Activated naive CD8-positive, alpha-beta T cell treated with anti-CD3 and anti-CD28 coated beads for 36 hours (primary cell): ENCODE data around the gene GGT6. TPM values are rescaled to one million over a fixed set of nuclear protein-coding genes. Genes with fewer than 3 reads are reported as not detected.

ENCODE experiments used
- DNase-seq: peaks from one replicate; pipeline ENCODE4 v3.0.0; 2021
- H3K27ac Mint-ChIP-seq: one replicate; pipeline ENCODE4 v1.8.0; 2022; ENCODE audit warnings: mild to moderate bottlenecking, moderate library complexity, mixed read lengths
- H3K27me3 Mint-ChIP-seq: one replicate; pipeline ENCODE4 v1.8.0; 2022; ENCODE audit warnings: mild to moderate bottlenecking, mixed read lengths
- H3K36me3 Mint-ChIP-seq: one replicate; pipeline ENCODE4 v1.8.0; 2021; ENCODE audit warnings: mild to moderate bottlenecking, mixed read lengths
- H3K4me1 Mint-ChIP-seq: one replicate; pipeline ENCODE4 v1.8.0; 2021; ENCODE audit warnings: mixed read lengths
- H3K4me3 Mint-ChIP-seq: one replicate; pipeline ENCODE4 v1.8.0; 2022; ENCODE audit warnings: mild to moderate bottlenecking, moderate library complexity, mixed read lengths
- H3K9me3 Mint-ChIP-seq: one replicate; pipeline ENCODE4 v1.8.0; 2022; ENCODE audit warnings: mixed read lengths
- total RNA-seq, 2 experiments: library from RNA; stranded (reverse); gene quantifications; one replicate each; pipeline ENCODE4 v1.2.3, GENCODE V29; 2021

GGT6 gene
- total RNA-seq, 2 experiments from 2014 or later, result not detected

GRCh38 chr17:4554997-4555799 is 5.2 kb downstream of the GGT6 start, which contains the start of gene MYBBP1A:
TSS of gene MYBBP1A (minus strand) at chr17:4555384. CDS start at chr17:4555324, 60 bp downstream.
- DNase-seq, result peak; percentile 97
- H3K27me3 Mint-ChIP-seq, result no peaks in the 10 kb centered on the region
- H3K36me3 Mint-ChIP-seq, result peaks cover 32% of the 10 kb centered on the region
- peak within 1 kb of the TSS; percentile 97 for H3K4me3 Mint-ChIP-seq
- H3K27ac Mint-ChIP-seq, result peak within 1 kb of the TSS; percentile 93
- H3K9me3 Mint-ChIP-seq, result no peaks in the 10 kb centered on the region
- H3K4me1 Mint-ChIP-seq, result peaks cover 20% of the 10 kb centered on the region

GRCh38 chr17:4554441-4554996 is 5.9 kb downstream of the GGT6 start:
- H3K36me3 Mint-ChIP-seq, result peaks cover 32% of the 10 kb centered on the region
- peaks cover 20% of the 10 kb centered on the region for H3K4me1 Mint-ChIP-seq

GRCh38 chr17:4553669-4554068 is 6.7 kb downstream of the GGT6 start:
- Mint-ChIP-seq H3K4me3 (peak overlapping the region; percentile 97), H3K27me3 (no peaks in the 10 kb centered on the region), H3K27ac (peak overlapping the region; percentile 48), H3K9me3 (no peaks in the 10 kb centered on the region), H3K4me1 (peaks cover 20% of the 10 kb centered on the region), H3K36me3 (peaks cover 33% of the 10 kb centered on the region)
- DNase-seq, result no peak

More at GRCh38 chr17:4554441-4554996, 5.9 kb downstream of the GGT6 start:
- Mint-ChIP-seq H3K4me3 (peak overlapping the region; percentile 97), H3K27me3 (no peaks in the 10 kb centered on the region), H3K27ac (peak overlapping the region; percentile 93), H3K9me3 (no peaks in the 10 kb centered on the region)
- DNase-seq, result no peak

- Mint-ChIP-seq H3K36me3 (peaks cover 33% of the 10 kb centered on the region), H3K4me3 (no peak overlapping the region), H3K9me3 (no peaks in the 10 kb centered on the region), H3K4me1 (peaks cover 20% of the 10 kb centered on the region), H3K27me3 (no peaks in the 10 kb centered on the region), H3K27ac (no peak overlapping the region)
- DNase-seq, result no peak
Observed at GRCh38 chr17:4551796-4552525, 8.4 kb downstream of the GGT6 start.

GRCh38 chr17:4551141-4551540 is 9.2 kb downstream of the GGT6 start:
- Mint-ChIP-seq H3K27ac (no peak overlapping the region), H3K4me3 (no peak overlapping the region), H3K27me3 (no peaks in the 10 kb centered on the region), H3K9me3 (no peaks in the 10 kb centered on the region), H3K36me3 (peaks cover 36% of the 10 kb centered on the region), H3K4me1 (peaks cover 14% of the 10 kb centered on the region)
- DNase-seq, result no peak

GRCh38 chr17:4550534-4551039 is 9.8 kb downstream of the GGT6 start:
- H3K36me3 Mint-ChIP-seq, result peaks cover 36% of the 10 kb centered on the region
- H3K27me3 Mint-ChIP-seq, result no peaks in the 10 kb centered on the region

GRCh38 chr17:4549781-4550533 is 10.4 kb downstream of the GGT6 start:
- peaks cover 33% of the 10 kb centered on the region for H3K36me3 Mint-ChIP-seq

More at GRCh38 chr17:4550534-4551039, 9.8 kb downstream of the GGT6 start:
- H3K4me3 Mint-ChIP-seq, result no peak overlapping the region
- no peak overlapping the region for H3K27ac Mint-ChIP-seq
- DNase-seq, result no peak
- no peaks in the 10 kb centered on the region for H3K9me3 Mint-ChIP-seq
- peaks cover 9% of the 10 kb centered on the region for H3K4me1 Mint-ChIP-seq

GRCh38 chr17:4548721-4549531 is 11.5 kb downstream of the GGT6 start:
- no peaks in the 10 kb centered on the region for H3K9me3 Mint-ChIP-seq
- H3K36me3 Mint-ChIP-seq, result peaks cover 23% of the 10 kb centered on the region
- H3K27me3 Mint-ChIP-seq, result no peaks in the 10 kb centered on the region
- no peak overlapping the region for H3K4me3 Mint-ChIP-seq
- DNase-seq, result no peak
- H3K4me1 Mint-ChIP-seq, result peaks cover 6% of the 10 kb centered on the region
- H3K27ac Mint-ChIP-seq, result no peak overlapping the region

More at GRCh38 chr17:4549781-4550533, 10.4 kb downstream of the GGT6 start:
- Mint-ChIP-seq H3K27me3 (no peaks in the 10 kb centered on the region), H3K9me3 (no peaks in the 10 kb centered on the region), H3K4me3 (no peak overlapping the region), H3K4me1 (peaks cover 8% of the 10 kb centered on the region), H3K27ac (no peak overlapping the region)
- DNase-seq, result no peak

GRCh38 chr17:4548061-4548461 is 12.3 kb downstream of the GGT6 start:
- Mint-ChIP-seq H3K27me3 (no peaks in the 10 kb centered on the region), H3K4me3 (no peak overlapping the region), H3K36me3 (peaks cover 21% of the 10 kb centered on the region), H3K4me1 (peaks cover 2% of the 10 kb centered on the region), H3K27ac (no peak overlapping the region), H3K9me3 (no peaks in the 10 kb centered on the region)
- no peak for DNase-seq

- Mint-ChIP-seq H3K4me1 (peaks cover 2% of the 10 kb centered on the region), H3K27ac (no peak overlapping the region), H3K27me3 (no peaks in the 10 kb centered on the region), H3K4me3 (no peak overlapping the region), H3K9me3 (no peaks in the 10 kb centered on the region), H3K36me3 (peaks cover 23% of the 10 kb centered on the region)
- no peak for DNase-seq
Observed at GRCh38 chr17:4547118-4547906, 13.1 kb downstream of the GGT6 start.

- Mint-ChIP-seq H3K27me3 (no peaks in the 10 kb centered on the region), H3K4me3 (no peak overlapping the region), H3K36me3 (peaks cover 14% of the 10 kb centered on the region), H3K9me3 (no peaks in the 10 kb centered on the region), H3K27ac (no peak overlapping the region), H3K4me1 (no peaks in the 10 kb centered on the region)
- no peak for DNase-seq
Observed at GRCh38 chr17:4545217-4545951, 15.0 kb downstream of the GGT6 start.

- no peak overlapping the region for H3K27ac Mint-ChIP-seq
- DNase-seq, result no peak
- H3K27me3 Mint-ChIP-seq, result no peaks in the 10 kb centered on the region
- peaks cover 14% of the 10 kb centered on the region for H3K36me3 Mint-ChIP-seq
- no peaks in the 10 kb centered on the region for H3K9me3 Mint-ChIP-seq
- H3K4me1 Mint-ChIP-seq, result no peaks in the 10 kb centered on the region
- H3K4me3 Mint-ChIP-seq, result no peak overlapping the region
Observed at GRCh38 chr17:4544951-4545216, 15.5 kb downstream of the GGT6 start.
